HG02763 (cell line): Measurements from ENCODE around the gene UPF3A.
"Not testable (repeated sequence)": the region's sequence is repeated elsewhere in the genome, so short reads cannot be mapped to it uniquely, and the experiment has no call there.

ENCODE experiments used
- ATAC-seq: cut with Tn5 transposase; IDR thresholded peaks from one replicate; pipeline ENCODE4 v1.9.1; 2021; ENCODE audit warnings: mild to moderate bottlenecking, moderate library complexity; ENCODE audit not compliant: unreplicated experiment

Gene UPF3A

DNA sequence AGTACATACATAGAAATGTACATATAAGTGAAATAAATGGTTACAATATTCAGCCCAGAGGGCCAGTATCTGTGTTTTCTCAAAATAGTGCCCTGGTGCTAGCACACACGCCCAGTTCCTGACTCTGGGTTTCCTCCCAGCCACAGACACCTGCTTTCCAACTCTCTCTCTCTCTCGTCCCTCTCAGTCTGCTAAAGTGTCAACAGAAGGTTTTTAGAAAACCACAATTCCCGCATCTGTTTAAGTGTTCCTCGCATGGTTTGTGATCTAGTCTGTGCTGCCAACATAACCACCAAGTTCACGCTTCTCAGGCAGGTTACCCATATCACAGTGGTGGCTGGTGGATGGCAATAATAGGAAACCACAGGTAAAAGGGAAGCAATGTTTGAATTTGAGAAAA lies 17.8 kb upstream of the UPF3A start:
- no peak for ATAC-seq

GRCh38 chr13:114264313-114264712 lies 17.1 kb upstream of the UPF3A start:
- not testable (repeated sequence) for ATAC-seq

DNA sequence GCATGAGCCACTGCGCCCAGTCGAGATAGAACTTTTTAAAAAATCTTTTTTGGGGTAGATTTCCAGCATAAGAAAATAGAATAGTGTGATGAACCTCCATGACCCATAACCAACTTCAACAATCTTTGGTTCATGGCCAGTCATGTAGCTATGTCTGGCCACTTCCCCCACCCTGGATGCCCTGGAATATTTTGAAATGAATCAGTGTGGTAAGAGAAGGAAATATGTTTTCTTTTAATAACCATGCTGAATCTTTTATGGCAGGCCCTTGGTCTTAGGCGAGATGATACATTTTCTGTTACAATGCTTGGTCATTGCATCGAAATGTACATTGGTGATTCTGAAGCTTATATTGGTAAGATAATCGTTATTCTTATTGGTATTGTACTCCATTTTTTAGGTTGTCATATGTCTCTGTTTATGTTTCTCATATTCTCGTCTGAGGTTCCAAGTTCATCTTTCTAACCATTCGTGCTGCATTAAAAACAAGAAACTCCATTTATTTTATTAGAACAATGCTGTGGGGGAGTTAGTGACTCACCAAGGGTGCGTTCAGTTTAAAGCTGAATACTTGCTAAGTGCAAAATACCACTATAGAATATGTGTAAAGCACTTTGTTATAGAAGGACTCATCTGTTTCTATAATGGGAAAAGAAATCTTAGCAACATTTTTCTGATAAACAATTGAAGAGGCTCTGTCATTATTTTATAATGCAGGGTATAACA lies 16.4 kb upstream of the UPF3A start:
- ATAC-seq: no peak

DNA sequence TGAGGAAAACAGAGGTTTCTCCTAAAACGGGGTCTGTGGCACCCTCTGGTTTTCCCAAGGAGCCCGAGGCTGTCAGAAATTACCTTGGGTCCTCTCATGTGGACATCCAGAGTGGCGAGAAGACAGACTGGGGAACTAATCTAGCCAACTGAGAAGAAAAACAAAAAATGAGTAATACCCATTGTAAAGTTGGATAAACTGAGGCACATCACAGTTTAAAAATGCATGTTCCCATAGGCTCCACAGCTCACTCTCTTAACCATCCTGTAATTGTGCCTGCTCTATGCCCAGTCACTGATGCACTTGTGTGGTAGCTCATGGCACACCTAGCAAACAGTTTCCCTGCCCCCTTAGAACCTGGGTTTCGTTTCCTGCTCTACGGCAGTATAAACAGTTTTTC lies 15.2 kb upstream of the UPF3A start:
- no peak for ATAC-seq

DNA sequence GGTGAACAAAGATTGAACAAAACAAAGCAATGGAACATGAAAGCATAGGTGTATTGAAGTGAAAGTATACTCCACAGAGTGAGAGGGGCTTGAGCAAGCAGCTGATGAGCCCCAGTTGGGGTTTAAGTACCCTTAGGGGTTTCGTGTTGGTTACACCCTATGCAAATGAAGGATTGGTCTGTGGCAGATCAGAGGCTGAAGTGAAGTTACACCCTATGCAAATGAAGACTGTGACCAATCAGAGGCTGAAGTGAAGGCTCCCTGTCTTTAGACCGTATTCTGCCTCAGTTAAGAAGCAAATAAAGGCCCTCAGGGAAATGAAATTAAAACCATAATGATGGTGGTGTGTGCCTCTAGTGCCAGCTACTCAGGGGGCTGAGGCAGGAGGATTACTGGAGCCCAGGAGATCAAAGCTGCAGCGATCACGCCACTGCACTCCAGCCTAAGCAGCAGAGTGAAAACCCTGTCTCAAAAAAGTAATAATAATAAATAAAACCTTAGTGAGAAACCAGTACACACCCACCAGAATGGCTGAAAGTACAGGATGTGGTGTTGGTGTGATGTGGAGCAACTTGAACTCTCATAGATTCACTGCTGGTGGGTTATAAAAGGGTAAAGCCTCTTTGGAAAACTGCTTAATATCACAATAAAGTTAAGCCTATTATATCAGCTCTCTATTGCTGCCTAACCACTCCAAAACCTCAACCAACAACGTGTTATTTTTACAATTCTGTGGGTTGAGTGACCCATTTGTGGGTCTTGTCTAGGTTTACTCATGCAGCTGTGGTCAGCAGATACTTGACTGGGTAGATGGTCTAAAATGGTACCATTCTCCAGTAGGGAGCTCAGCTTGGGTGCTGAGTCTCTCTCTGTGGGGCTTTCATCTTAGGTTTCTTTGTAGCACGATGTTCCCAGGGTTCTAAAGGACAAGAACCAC lies 12.8 kb upstream of the UPF3A start:
- ATAC-seq: no peak

DNA sequence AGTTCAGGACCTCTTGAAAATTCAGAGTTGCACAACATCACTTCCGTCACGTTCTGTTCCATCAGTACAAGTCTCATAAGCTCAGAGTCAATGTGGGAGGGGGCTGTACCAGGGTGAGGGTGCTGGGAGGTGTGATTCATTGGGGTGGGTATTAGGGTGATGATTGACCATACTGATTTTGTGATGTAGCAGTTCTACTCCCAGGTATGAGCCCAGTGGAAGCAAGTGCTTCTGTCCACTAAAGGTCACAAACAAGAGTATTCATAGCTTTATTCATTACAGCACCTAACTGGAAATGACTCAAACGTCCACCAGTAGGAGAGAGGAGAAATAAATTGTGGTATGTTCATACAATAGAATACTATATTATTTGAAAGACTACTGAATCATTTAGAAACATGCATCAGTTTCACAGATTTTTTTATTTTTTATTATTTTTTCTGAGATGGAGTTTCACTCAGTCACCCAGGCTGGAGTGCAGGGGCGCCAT lies 12.1 kb upstream of the UPF3A start:
- no peak for ATAC-seq

GRCh38 chr13:114272977-114273376 lies 8.4 kb upstream of the UPF3A start:
- no peak for ATAC-seq

GRCh38 chr13:114275304-114275703 lies 6.1 kb upstream of the UPF3A start:
- no peak for ATAC-seq

DNA sequence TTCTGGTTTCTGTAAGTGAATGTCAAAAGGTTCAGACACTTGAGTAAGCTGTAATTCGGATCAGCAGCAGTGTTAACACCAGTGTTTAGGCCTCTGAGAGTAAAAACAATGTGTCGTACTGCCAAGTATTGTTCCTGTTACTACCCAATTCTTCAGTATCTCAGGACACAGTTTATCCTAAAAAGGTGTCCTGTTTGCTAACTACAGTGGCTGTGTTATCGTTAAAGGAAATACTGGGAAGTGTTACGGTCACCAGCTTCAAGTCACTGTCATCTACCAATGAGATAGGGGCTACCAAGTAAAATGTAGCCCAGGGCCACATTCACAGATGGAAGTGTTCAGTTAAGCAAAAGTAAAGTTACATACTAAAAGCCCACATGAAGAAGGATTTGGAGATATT lies 2.3 kb upstream of the UPF3A start:
- no peak for ATAC-seq

GRCh38 chr13:114279758-114280355 lies 1.5 kb upstream of the UPF3A start:
- no peak for ATAC-seq

DNA sequence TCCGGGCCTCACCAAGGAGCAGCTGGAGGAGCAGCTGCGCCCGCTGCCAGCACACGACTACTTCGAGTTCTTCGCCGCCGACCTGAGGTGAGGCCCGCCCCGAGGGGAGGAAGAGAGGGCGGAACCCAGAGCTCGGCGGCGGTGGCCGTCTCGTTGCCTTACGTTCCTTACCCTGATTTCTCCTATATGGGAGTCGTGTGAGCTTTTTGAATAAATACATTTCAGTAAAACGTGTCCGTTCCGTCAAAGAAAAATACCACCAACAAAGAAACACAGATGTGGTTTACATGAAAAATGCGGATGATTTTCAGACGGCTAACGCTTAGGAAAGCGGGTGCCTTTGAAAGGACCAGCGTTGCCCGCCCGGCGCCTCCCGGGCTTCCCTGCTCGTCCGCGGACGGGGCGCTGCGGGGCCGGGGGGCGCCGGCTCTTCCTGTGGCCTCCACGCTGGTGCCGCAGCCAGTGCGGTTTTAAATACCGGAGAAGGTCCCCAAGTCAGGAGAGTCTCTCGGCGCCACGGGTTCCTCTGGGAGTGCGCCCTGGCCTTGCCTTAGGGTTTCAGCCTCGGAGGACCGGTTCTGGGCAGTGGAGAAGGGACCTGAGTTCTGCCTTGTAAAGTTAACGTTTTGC lies 755 bp downstream of the UPF3A start:
- peak; percentile 46 for ATAC-seq

- no peak for ATAC-seq
Measured at GRCh38 chr13:114283576-114283975, 2.2 kb downstream of the UPF3A start.

- no peak for ATAC-seq
Measured at GRCh38 chr13:114284680-114285079, 3.3 kb downstream of the UPF3A start.

DNA sequence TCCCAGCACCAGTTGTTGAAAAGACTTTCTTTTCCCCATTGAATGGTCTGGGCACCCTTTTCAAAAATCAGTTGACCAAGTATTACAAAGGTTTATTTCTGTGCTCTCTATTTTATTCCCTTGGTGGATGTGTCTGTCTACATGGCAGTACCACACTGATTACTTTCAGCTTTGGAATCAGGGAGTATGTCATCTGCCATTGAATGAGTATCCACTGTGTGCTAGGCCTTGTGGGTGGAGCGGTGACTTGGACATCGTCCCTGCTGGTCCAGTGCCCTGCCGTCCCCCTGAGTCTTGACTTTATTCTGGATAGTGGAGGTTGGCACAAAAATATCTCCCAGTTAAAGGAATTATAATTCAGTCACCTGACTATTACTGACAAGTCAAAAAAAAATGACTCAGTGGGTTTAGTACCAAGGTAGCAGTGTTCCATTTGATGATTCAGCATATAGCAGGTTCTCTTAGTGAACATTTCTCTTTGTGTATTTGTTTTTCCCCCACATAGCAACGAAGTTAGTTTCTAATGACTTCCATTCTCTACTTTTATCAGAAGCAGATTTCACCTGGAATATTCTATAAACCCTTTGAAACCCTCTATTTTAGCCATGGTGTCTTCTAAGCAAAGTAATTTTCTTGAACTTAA lies 3.9 kb downstream of the UPF3A start:
- ATAC-seq: no peak

- no peak for ATAC-seq
Measured at GRCh38 chr13:114286808-114287207, 5.4 kb downstream of the UPF3A start.

DNA sequence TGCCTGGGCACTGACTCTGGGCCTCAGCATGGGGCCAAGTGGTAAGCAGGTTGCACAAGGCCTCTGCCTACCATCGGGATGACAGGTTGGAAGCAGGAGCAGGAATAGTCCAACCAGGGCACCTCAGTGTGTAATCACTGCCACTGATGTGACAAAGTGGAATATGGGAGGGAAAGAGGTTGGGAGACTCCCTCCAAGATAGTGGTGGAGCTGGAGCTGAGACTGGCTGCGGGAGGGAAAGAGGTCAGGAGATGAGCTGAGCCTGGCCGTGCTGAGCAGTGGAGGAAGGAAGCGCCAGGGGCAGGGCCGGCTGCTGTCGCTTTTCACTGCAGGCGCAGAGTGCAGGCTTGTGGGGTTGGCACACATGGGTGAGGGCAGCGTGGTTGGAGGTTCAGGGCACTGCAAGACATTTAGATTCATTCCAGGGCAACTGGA lies 6.8 kb downstream of the UPF3A start:
- no peak for ATAC-seq

DNA sequence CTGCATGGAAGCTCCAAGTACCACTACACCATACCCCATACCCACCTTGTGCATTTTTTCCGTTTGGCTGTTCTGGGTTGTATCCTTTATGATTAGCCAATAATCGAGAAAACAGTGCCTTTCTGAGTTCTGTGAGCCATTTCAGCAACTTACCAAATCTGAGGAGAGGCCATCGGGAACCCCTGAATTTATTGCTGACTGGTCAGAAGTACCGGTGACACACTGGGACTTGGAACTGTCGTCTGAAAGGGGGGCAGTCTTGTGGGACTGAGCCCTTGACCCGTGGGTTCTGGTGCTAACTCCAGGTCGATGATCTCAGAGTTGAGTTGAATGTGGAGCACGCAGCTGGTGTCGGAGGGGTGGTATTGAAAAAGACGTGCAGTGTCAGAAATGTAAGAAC lies 15.0 kb downstream of the UPF3A start:
- no peak for ATAC-seq

- no peak for ATAC-seq
Measured at GRCh38 chr13:114296902-114297301, 15.5 kb downstream of the UPF3A start.

GRCh38 chr13:114298866-114299265 lies 17.5 kb downstream of the UPF3A start:
- no peak for ATAC-seq

DNA sequence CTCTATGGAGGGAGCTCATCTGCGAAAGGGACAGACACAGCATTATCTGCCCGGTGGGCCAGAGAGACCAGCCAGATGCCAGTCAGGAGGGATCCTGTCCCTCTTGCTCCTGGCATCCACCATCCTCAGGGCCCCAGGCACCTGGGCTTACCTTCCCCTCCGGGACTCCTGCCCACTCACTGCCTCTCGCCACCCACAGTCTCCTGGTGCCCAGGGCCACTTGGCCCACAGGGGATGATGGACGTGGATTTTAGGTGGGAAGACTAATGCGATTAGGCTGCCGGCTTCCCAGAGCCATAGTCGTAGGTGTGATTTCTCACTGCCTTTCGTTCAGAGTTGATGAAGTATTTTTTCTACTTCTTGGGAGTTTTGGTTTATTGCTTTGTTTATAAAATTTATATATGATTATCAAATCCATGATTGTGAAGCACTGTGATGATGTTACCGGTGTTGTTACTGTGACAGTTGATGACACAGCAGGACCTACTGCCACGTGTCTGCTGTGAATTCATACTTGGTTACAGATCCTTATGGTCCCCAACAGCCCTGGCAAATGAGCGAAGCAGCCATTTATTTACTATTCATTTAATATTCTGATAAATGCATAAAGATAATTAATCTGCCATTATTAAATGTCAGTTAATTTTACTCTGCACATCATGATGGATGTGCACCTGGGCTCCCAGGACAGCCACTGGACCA lies 18.4 kb downstream of the UPF3A start:
- no peak for ATAC-seq
